GM12891 (cell line): ENCODE measurements around the gene PTCD3.

Source experiments
- PAX5 ChIP-seq: IDR thresholded peaks from 2 replicates; pipeline ENCODE4 v1.6.1; 2011; ENCODE audit warnings: low read length, moderate library complexity, mild to moderate bottlenecking; ENCODE audit not compliant: insufficient read depth, severe bottlenecking
- POLR2A ChIP-seq: IDR thresholded peaks from 2 replicates; pipeline ENCODE4 v1.6.1; 2011; ENCODE audit warnings: low read depth, low read length, control low read depth
- POLR2AphosphoS5 ChIP-seq: IDR thresholded peaks from 2 replicates; pipeline ENCODE4 v1.6.1; 2011; ENCODE audit warnings: low read depth, low read length, control low read depth
- POU2F2 ChIP-seq: IDR thresholded peaks from 2 replicates; pipeline ENCODE4 v1.6.1; 2011; ENCODE audit warnings: low read depth, mild to moderate bottlenecking, control low read depth, low read length, moderate library complexity

DNA sequence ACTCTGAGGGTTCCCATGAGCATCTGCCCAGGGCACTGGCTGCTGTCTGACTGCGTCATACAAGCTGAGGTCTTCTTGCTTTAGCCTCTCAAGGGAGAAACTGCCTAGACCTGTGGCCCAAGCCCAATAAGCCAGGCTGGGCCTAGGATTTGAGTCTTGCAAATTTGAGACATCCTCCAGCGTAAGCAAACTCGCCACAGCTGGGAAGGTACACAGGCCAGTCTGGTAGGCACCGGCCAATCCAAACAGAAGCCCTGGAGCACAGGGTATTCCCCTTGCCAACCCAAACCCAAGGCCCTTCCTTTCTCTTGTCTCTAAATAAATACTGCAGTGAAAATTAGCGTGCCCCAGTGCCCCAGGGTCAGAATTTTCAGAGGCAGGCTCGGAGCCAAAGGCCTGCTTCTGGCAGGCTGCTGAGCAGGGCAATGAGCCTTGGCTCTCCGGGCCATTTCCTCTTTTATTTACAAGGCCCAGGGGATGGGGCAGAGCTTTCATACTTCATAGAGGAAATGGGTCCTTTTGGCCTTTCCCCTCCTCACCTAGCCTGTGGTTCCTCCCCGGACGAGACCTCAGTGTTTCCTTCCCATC, 33.7 kb upstream of the PTCD3 start:
- TF ChIP-seq POU2F2: no peak
- TF ChIP-seq POLR2A: no peak
- TF ChIP-seq PAX5: no peak
- no peak for TF ChIP-seq POLR2AphosphoS5
